Caco-2 (cell line): ENCODE results near the gene CCM2. TPM values are rescaled to one million over a fixed set of nuclear protein-coding genes. Genes with fewer than 3 reads are reported as not detected.

Experiments
- BruUV-seq: library from RNA; stranded (reverse); fragments of 400-500 nt; replicated peaks from 2 replicates; lab custom pipeline; 2021; lab: Mats Ljungman, UMichigan
- CTCF ChIA-PET: fragments of 300-600 bp; sonication (Branson Sonifier 250); formaldehyde crosslinking; loops from one replicate; lab custom pipeline; 2022; ENCODE audit warnings: antibody characterized with exemption; lab: Charles Lee
- POLR2A ChIA-PET: fragments of 300-600 bp; sonication (Branson Sonifier 250); formaldehyde crosslinking; loops from one replicate; lab custom pipeline; 2022; ENCODE audit warnings: antibody characterized with exemption; lab: Charles Lee
- DNase-seq, 2 experiments: peaks; one replicate each; pipeline versions ENCODE4 v3.0.0 to v3.0.0-alpha.2; 2020 to 2022
- H3K27me3 ChIP-seq: replicated peaks from 2 replicates; pipeline ENCODE4 v1.6.0; 2011; ENCODE audit warnings: low read length; ENCODE audit not compliant: control insufficient read depth, insufficient read depth
- H3K36me3 ChIP-seq: 2 replicates; pipeline ENCODE4 v1.5.1; 2011; ENCODE audit warnings: low read length; ENCODE audit not compliant: control insufficient read depth, insufficient read depth
- H3K4me1 ChIP-seq: fragments of 250-450 bp; sonication (Bioruptor Pico); 2 replicates; pipeline ENCODE4 v1.5.1; 2020; ENCODE audit warnings: mild to moderate bottlenecking
- H3K4me3 ChIP-seq: 2 replicates; pipeline ENCODE4 v1.5.1; 2011; ENCODE audit warnings: low read depth, mild to moderate bottlenecking, control low read depth, low read length
- H3K9me3 ChIP-seq: fragments of 250-450 bp; sonication (Bioruptor Pico); 2 replicates; pipeline ENCODE4 v1.5.1; 2020; ENCODE audit warnings: mild to moderate bottlenecking, moderate library complexity
- H3K27ac Mint-ChIP-seq: one replicate; pipeline ENCODE4 v1.8.0; 2022; ENCODE audit warnings: mixed read lengths; ENCODE audit not compliant: unreplicated experiment
- H3K27me3 Mint-ChIP-seq: one replicate; pipeline ENCODE4 v1.8.0; 2022; ENCODE audit warnings: mixed read lengths; ENCODE audit not compliant: insufficient read depth, unreplicated experiment
- H3K36me3 Mint-ChIP-seq: one replicate; pipeline ENCODE4 v1.8.0; 2022; ENCODE audit warnings: mild to moderate bottlenecking, mixed read lengths; ENCODE audit not compliant: insufficient read depth, unreplicated experiment
- H3K4me1 Mint-ChIP-seq: one replicate; pipeline ENCODE4 v1.8.0; 2022; ENCODE audit warnings: low read depth, mixed read lengths; ENCODE audit not compliant: unreplicated experiment
- H3K4me3 Mint-ChIP-seq: one replicate; pipeline ENCODE4 v1.8.0; 2022; ENCODE audit warnings: mild to moderate bottlenecking, moderate library complexity, mixed read lengths; ENCODE audit not compliant: unreplicated experiment
- H3K9me3 Mint-ChIP-seq: one replicate; pipeline ENCODE4 v1.8.0; 2022; ENCODE audit warnings: mixed read lengths; ENCODE audit not compliant: unreplicated experiment
- CTCF ChIP-seq, 2 experiments: fragments of 200-600 bp in 1 of 2; IDR thresholded peaks; 1 replicate in 1 of 2; 2 replicates in 1 of 2; pipeline versions ENCODE4 v1.5.1 to v1.8.0; 2011 to 2022; ENCODE audit warnings: antibody characterized with exemption in 1 of 2, control low read depth in 1 of 2, inconsistent platforms in 1 of 2, low read depth in 1 of 2, low read length in 1 of 2, mild to moderate bottlenecking in 1 of 2, moderate library complexity in 1 of 2; ENCODE audit not compliant: insufficient read depth in 1 of 2, severe bottlenecking in 1 of 2, unreplicated experiment in 1 of 2
- intact Hi-C: fragments of 100-400 bp; cut with micrococcal nuclease; formaldehyde crosslinking; loops from one replicate; pipeline ENCODE4 v1.10.0; 2022; ENCODE audit not compliant: unreplicated experiment
- total RNA-seq: library from RNA; stranded (reverse); gene quantifications from 2 replicates; pipeline ENCODE4 v1.2.3, GENCODE V29; 2022

Gene CCM2
- total RNA-seq, 1 experiment from 2014 or later = 28.2 TPM

DNA sequence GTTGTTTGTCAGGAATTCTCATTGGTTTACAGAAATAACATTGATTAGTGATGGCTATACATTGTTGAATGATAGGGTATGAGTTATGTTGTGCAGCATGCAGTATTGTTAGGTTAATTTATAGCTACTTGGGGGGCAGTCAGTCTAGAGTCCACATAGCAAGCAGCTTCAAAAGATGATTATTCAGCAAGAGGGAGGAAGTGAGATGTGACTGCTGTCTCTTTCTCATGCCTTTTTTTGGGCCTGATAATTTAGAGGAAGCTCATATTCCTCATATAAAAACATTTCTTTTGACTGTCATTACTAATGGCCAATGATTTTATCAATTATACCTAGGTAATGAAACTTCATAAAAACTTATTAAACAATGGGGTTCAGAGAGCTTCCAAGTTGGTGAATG lies 114.9 kb downstream of the CCM2 start:
- Mint-ChIP-seq H3K9me3 (no peaks in the 10 kb centered on the region), H3K4me1 (peaks cover 5% of the 10 kb centered on the region), H3K36me3 (peaks cover 24% of the 10 kb centered on the region), H3K4me3 (no peak overlapping the region), H3K27ac (no peak overlapping the region), H3K27me3 (no peaks in the 10 kb centered on the region)
- no peak for DNase-seq
- POLR2A ChIA-PET = interaction anchor here (0.7 kb wide), 2 partner anchors 545 to 748 kb away, joined by 3 to 4 read pairs; no protein-coding TSS in a partner anchor
- no peak for TF ChIP-seq CTCF (IDR thresholded peaks at IDR 0.05; ENCODE audit: insufficient read depth in 1 of 2, low read depth in 1 of 2, low read length in 1 of 2, severe bottlenecking in 1 of 2, unreplicated experiment in 1 of 2)
- Histone ChIP-seq H3K4me3 (no peak overlapping the region), H3K4me1 (peaks cover 4% of the 10 kb centered on the region; the same call in 1 of the 2 replicates), H3K9me3 (no peaks in the 10 kb centered on the region), H3K36me3 (no peaks in the 10 kb centered on the region; the same call in 1 of the 2 replicates), H3K27me3 (no peaks in the 10 kb centered on the region)
- intact Hi-C loops = loop anchor here (5.0 kb wide), 1 partner anchor 128 kb away; no protein-coding TSS in a partner anchor
- CTCF ChIA-PET = interaction anchor here (0.6 kb wide), 1 partner anchor 872 kb away, joined by 6 read pairs; no protein-coding TSS in a partner anchor
- BruUV-seq = no TSS peak

- Histone ChIP-seq H3K27me3 (no peaks in the 10 kb centered on the region), H3K4me3 (no peak overlapping the region), H3K4me1 (peaks cover 4% of the 10 kb centered on the region; the same call in 1 of the 2 replicates), H3K9me3 (no peaks in the 10 kb centered on the region), H3K36me3 (no peaks in the 10 kb centered on the region)
- no peak for DNase-seq
- Mint-ChIP-seq H3K27ac (no peak overlapping the region), H3K27me3 (no peaks in the 10 kb centered on the region), H3K4me3 (no peak overlapping the region), H3K36me3 (peaks cover 13% of the 10 kb centered on the region), H3K9me3 (no peaks in the 10 kb centered on the region), H3K4me1 (no peaks in the 10 kb centered on the region)
- intact Hi-C loops = no loop called here
- POLR2A ChIA-PET = no interaction called here
- no TSS peak for BruUV-seq
- CTCF ChIA-PET = interaction anchor here (0.5 kb wide), 1 partner anchor 242 kb away, joined by 3 read pairs; no protein-coding TSS in a partner anchor
- TF ChIP-seq CTCF (IDR thresholded peaks at IDR 0.05; ENCODE audit: insufficient read depth in 1 of 2, low read depth in 1 of 2, low read length in 1 of 2, severe bottlenecking in 1 of 2, unreplicated experiment in 1 of 2) = no peak
Measured at GRCh38 chr7:45116048-45116447, 116.0 kb downstream of the CCM2 start.

- Mint-ChIP-seq H3K9me3 (no peaks in the 10 kb centered on the region), H3K27ac (no peak overlapping the region), H3K4me1 (no peaks in the 10 kb centered on the region), H3K27me3 (no peaks in the 10 kb centered on the region), H3K4me3 (no peak overlapping the region), H3K36me3 (no peaks in the 10 kb centered on the region)
- H3K27me3 ChIP-seq = no peaks in the 10 kb centered on the region
- no TSS peak for BruUV-seq
- no peak for TF ChIP-seq CTCF (IDR thresholded peaks at IDR 0.05; ENCODE audit: insufficient read depth in 1 of 2, low read depth in 1 of 2, low read length in 1 of 2, severe bottlenecking in 1 of 2, unreplicated experiment in 1 of 2)
- no peaks in the 10 kb centered on the region for H3K9me3 ChIP-seq
- no peak overlapping the region for H3K4me3 ChIP-seq
- H3K36me3 ChIP-seq = no peaks in the 10 kb centered on the region
- no peak for DNase-seq
- ChIA-PET CTCF (no interaction called here), POLR2A (no interaction called here)
- intact Hi-C loops = no loop called here
- 0 out of 2 replicates have a peak, but pooled peaks cover 1% of the 10 kb centered on the region for H3K4me1 ChIP-seq
Measured at GRCh38 chr7:45117582-45117981, 117.6 kb downstream of the CCM2 start.
